Lower lobe of right lung (tissue), 2 donors: ENCODE results near the gene LY86. TPM values are rescaled to one million over a fixed set of nuclear protein-coding genes. Genes with fewer than 3 reads are reported as not detected.

Source experiments
- ATAC-seq, 2 donors: fragments of 200-7000 bp; cut with Tn5 transposase; one replicate each; pipeline ENCODE4 v1.9.1; 2020 to 2022; ENCODE audit warnings: mild to moderate bottlenecking in 2 of 2, moderate library complexity in 2 of 2
- DNase-seq: peaks from one replicate; pipeline ENCODE4 v3.0.0-alpha.2; 2020
- H3K27ac ChIP-seq: fragments of 200-600 bp; one replicate; pipeline ENCODE4 v1.8.0; 2022
- H3K27me3 ChIP-seq: fragments of 200-600 bp; one replicate; pipeline ENCODE4 v1.8.0; 2022; ENCODE audit warnings: low read depth
- H3K36me3 ChIP-seq: fragments of 200-600 bp; one replicate; pipeline ENCODE4 v1.8.0; 2022; ENCODE audit warnings: mild to moderate bottlenecking
- H3K4me1 ChIP-seq: fragments of 200-600 bp; one replicate; pipeline ENCODE4 v1.8.0; 2022
- H3K4me3 ChIP-seq: fragments of 200-600 bp; one replicate; pipeline ENCODE4 v1.8.0; 2022; ENCODE audit warnings: mild to moderate bottlenecking
- H3K9me3 ChIP-seq: fragments of 200-600 bp; one replicate; pipeline ENCODE4 v1.8.0; 2022
- intact Hi-C: fragments of 100-400 bp; cut with DNase I; formaldehyde crosslinking; loops from one replicate; pipeline ENCODE4 v1.11.0; 2022
- total RNA-seq: library from RNA; stranded (reverse); fragmentation: NEBNext Ultra II Directional; extraction: Animal tissue kit (Norgen Biotek cat#: 25700); gene quantifications from one replicate; pipeline ENCODE4 v1.2.1, GENCODE V29; 2021
- TF ChIP-seq, protein P1 (sequence below): fragments of 200-600 bp; IDR thresholded peaks from one replicate; pipeline ENCODE4 v1.8.0; 2022; ENCODE audit warnings: antibody characterized with exemption, mild to moderate bottlenecking
- donor health status: DM: no; HTN: yes; CAD: no; lungs with severe emphysema.

The LY86 gene
- total RNA-seq, 1 donor from 2014 or later = 20.2 TPM

DNA sequence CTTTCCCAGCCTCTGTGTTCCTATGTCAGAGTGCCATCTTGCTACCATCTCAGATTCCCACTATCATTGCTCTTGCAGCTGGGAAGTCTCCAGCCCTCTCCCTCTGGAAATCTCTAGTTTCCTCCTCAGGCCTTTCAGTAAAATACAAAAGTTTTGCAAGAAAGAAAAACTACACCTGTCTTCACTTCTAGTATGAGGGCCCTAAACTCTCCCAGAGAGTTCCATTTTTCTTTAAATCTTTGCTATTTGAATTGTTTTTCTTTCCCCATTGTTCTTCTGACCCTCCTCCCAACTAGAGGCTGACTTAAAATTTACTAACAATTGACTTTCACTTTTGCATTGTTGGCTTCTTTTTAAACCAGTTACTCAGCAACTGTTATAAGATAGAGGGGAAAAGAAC, 62.8 kb downstream of the LY86 start:
- ATAC-seq (no peak), DNase-seq (no peak)

DNA sequence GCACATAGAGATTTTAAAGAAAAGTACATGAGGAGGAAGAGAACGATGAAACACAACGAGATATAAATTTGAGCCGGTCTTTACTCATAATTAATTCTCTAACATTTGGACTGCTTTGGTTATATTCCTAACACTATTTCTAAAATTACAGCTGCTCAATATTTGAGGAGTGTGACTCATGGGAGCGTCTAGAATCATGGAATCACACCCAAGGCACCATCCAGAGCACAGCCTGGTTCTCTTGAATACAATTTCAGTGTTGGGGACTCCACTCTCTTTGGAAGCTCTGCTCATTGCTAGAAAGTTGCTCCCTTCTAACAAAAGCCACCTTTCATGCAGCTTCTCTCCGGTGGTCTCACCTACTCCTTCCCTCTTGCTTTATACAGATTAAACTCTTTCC, 64.4 kb downstream of the LY86 start:
- DNase-seq (no peak), ATAC-seq (no peak)
- Histone ChIP-seq H3K36me3 (no peaks in the 10 kb centered on the region), H3K4me1 (peaks cover 31% of the 10 kb centered on the region), H3K4me3 (no peak overlapping the region), H3K27me3 (no peaks in the 10 kb centered on the region), H3K9me3 (no peaks in the 10 kb centered on the region), H3K27ac (no peak overlapping the region)
- TF ChIP-seq, protein P1, sequence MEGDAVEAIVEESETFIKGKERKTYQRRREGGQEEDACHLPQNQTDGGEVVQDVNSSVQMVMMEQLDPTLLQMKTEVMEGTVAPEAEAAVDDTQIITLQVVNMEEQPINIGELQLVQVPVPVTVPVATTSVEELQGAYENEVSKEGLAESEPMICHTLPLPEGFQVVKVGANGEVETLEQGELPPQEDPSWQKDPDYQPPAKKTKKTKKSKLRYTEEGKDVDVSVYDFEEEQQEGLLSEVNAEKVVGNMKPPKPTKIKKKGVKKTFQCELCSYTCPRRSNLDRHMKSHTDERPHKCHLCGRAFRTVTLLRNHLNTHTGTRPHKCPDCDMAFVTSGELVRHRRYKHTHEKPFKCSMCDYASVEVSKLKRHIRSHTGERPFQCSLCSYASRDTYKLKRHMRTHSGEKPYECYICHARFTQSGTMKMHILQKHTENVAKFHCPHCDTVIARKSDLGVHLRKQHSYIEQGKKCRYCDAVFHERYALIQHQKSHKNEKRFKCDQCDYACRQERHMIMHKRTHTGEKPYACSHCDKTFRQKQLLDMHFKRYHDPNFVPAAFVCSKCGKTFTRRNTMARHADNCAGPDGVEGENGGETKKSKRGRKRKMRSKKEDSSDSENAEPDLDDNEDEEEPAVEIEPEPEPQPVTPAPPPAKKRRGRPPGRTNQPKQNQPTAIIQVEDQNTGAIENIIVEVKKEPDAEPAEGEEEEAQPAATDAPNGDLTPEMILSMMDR = no peak
- intact Hi-C loops = no loop called here

More for the DNA sequence above, 62.8 kb downstream of the LY86 start:
- H3K4me1 ChIP-seq = peaks cover 22% of the 10 kb centered on the region
- TF ChIP-seq, protein P1 = no peak
- no peak overlapping the region for H3K4me3 ChIP-seq
- no peaks in the 10 kb centered on the region for H3K36me3 ChIP-seq
- H3K9me3 ChIP-seq = no peaks in the 10 kb centered on the region
- no peak overlapping the region for H3K27ac ChIP-seq
- intact Hi-C loops = no loop called here
- no peaks in the 10 kb centered on the region for H3K27me3 ChIP-seq

- Histone ChIP-seq H3K9me3 (no peaks in the 10 kb centered on the region), H3K27me3 (no peaks in the 10 kb centered on the region), H3K4me1 (peaks cover 47% of the 10 kb centered on the region), H3K4me3 (no peak overlapping the region), H3K36me3 (no peaks in the 10 kb centered on the region), H3K27ac (peak overlapping the region; percentile 66)
- TF ChIP-seq, protein P1 = no peak
- ATAC-seq (peak; percentile 55 to 73), DNase-seq (no peak)
- intact Hi-C loops = no loop called here
These were observed 66.4 kb downstream of the LY86 start for GRCh38 chr6:6654599-6655575.

- Histone ChIP-seq H3K27me3 (no peaks in the 10 kb centered on the region), H3K27ac (peak overlapping the region; percentile 66), H3K4me3 (no peak overlapping the region), H3K4me1 (peaks cover 57% of the 10 kb centered on the region), H3K9me3 (no peaks in the 10 kb centered on the region), H3K36me3 (no peaks in the 10 kb centered on the region)
- no peak for DNase-seq
- intact Hi-C loops = no loop called here
- TF ChIP-seq, protein P1 = no peak
- ATAC-seq = no peak
These were observed 67.3 kb downstream of the LY86 start for GRCh38 chr6:6655805-6656251.

GRCh38 chr6:6656287-6656686, 67.8 kb downstream of the LY86 start:
- H3K27ac ChIP-seq = peak overlapping the region; percentile 66
- intact Hi-C loops = no loop called here
- no peak overlapping the region for H3K4me3 ChIP-seq
- H3K27me3 ChIP-seq = no peaks in the 10 kb centered on the region
- H3K36me3 ChIP-seq = no peaks in the 10 kb centered on the region
- peaks cover 61% of the 10 kb centered on the region for H3K4me1 ChIP-seq
- no peaks in the 10 kb centered on the region for H3K9me3 ChIP-seq
- ATAC-seq (no peak), DNase-seq (no peak)
- TF ChIP-seq, protein P1 = no peak
